Activated CD8-positive, alpha-beta memory T cell treated with anti-CD3 and anti-CD28 coated beads, Interleukin-2, amount 10 ng/mL, durations not matched to agents 7 days and 5 days (primary cell): Measurements from ENCODE around the gene SAP30BP. TPM values are rescaled to one million over a fixed set of nuclear protein-coding genes. Genes with fewer than 3 reads are reported as not detected.

ENCODE experiments used
- ATAC-seq: fragments of 150-1000 bp; cut with Tn5 transposase; one replicate; pipeline ENCODE4 v1.10.0; 2021; ENCODE audit warnings: moderate library complexity
- CTCF ChIA-PET: fragments of 350-600 bp; sonication (Branson Sonifier 250); formaldehyde crosslinking; loops from one replicate; lab custom pipeline; 2021; ENCODE audit warnings: antibody characterized with exemption; lab: Charles Lee
- DNase-seq: peaks from one replicate; pipeline ENCODE4 v3.0.0-alpha.2; 2020
- H3K27ac Mint-ChIP-seq: one replicate; pipeline ENCODE4 v1.8.0; 2021; ENCODE audit warnings: mild to moderate bottlenecking, mixed read lengths
- H3K27me3 Mint-ChIP-seq: one replicate; pipeline ENCODE4 v1.8.0; 2021; ENCODE audit warnings: mixed read lengths
- H3K36me3 Mint-ChIP-seq: one replicate; pipeline ENCODE4 v1.8.0; 2021; ENCODE audit warnings: mild to moderate bottlenecking, mixed read lengths
- H3K4me1 Mint-ChIP-seq: one replicate; pipeline ENCODE4 v1.8.0; 2021; ENCODE audit warnings: mixed read lengths
- H3K4me3 Mint-ChIP-seq: one replicate; pipeline ENCODE4 v1.8.0; 2021; ENCODE audit warnings: mild to moderate bottlenecking, moderate library complexity, mixed read lengths
- H3K9me3 Mint-ChIP-seq: one replicate; pipeline ENCODE4 v1.8.0; 2022; ENCODE audit warnings: low read depth, mixed read lengths
- total RNA-seq, 2 experiments: library from RNA; stranded (reverse); gene quantifications; one replicate each; pipeline ENCODE4 v1.2.3, GENCODE V29; 2021

SAP30BP gene
- total RNA-seq, 2 experiments from 2014 or later = 100.0 to 106 TPM

DNA sequence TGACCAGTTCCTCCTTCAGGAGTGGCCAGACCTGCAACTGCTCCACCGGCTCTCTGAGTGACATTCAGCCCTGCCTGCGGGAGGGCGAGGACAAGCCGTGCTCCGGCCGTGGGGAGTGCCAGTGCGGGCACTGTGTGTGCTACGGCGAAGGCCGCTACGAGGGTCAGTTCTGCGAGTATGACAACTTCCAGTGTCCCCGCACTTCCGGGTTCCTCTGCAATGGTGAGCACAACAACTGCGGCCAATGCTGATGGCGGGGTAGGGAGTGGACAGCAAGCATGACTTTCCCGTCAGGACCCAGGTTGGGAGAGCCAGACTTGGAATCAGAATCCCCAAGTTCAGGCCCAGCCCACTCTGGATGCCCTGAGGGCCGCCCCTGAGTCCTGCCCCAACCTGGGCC lies 66.3 kb downstream of the SAP30BP start:
- no peak overlapping the region for H3K27ac Mint-ChIP-seq
- CTCF ChIA-PET = interaction anchor here (4.9 kb wide), 1 partner anchor 16 kb away, joined by 33 read pairs; no protein-coding TSS in a partner anchor
- no peak for ATAC-seq

DNA sequence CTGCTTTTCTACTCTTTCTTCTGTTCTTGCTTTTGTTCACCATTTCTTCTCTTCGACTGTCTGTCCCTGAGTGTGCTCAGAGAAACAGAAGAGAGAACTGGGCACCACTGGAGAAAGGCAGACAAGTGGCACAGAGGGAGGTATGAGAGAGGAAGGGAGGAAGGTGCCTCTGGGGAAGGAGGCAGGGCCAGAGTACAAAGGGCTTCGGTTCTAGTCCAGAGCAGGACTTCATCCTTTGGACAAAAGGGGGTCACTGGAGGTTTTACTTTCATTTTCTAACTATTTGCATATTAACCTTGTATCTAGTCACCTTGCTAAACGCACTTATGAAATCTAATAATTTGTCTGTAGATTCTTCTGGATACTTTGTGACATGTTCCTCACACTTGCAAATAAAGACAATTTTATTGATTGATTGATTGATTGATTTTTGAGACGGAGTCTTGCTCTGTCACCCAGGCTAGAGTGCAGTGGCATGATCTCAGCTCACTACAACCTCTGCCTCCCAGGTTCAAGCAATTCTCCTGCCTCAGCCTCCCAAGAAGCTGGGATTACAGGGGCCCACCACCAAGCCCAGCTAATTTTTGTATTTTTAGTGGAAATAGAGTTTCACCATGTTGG lies 67.6 kb downstream of the SAP30BP start:
- no peaks in the 10 kb centered on the region for H3K9me3 Mint-ChIP-seq
- DNase-seq (no peak), ATAC-seq (no peak)
- no peaks in the 10 kb centered on the region for H3K27me3 Mint-ChIP-seq
- H3K27ac Mint-ChIP-seq = no peak overlapping the region
- H3K4me3 Mint-ChIP-seq = no peak overlapping the region
- peaks cover 14% of the 10 kb centered on the region for H3K4me1 Mint-ChIP-seq
- CTCF ChIA-PET = interaction anchor here (0.6 to 4.9 kb wide), 6 partner anchors 14 to 102 kb away, joined by 3 to 33 read pairs (median 4); no protein-coding TSS in a partner anchor
- H3K36me3 Mint-ChIP-seq = no peaks in the 10 kb centered on the region

More for the DNA sequence above, 66.3 kb downstream of the SAP30BP start:
- Mint-ChIP-seq H3K27me3 (no peaks in the 10 kb centered on the region), H3K4me1 (peaks cover 14% of the 10 kb centered on the region), H3K36me3 (no peaks in the 10 kb centered on the region), H3K4me3 (no peak overlapping the region), H3K9me3 (no peaks in the 10 kb centered on the region)
- DNase-seq = no peak

DNA sequence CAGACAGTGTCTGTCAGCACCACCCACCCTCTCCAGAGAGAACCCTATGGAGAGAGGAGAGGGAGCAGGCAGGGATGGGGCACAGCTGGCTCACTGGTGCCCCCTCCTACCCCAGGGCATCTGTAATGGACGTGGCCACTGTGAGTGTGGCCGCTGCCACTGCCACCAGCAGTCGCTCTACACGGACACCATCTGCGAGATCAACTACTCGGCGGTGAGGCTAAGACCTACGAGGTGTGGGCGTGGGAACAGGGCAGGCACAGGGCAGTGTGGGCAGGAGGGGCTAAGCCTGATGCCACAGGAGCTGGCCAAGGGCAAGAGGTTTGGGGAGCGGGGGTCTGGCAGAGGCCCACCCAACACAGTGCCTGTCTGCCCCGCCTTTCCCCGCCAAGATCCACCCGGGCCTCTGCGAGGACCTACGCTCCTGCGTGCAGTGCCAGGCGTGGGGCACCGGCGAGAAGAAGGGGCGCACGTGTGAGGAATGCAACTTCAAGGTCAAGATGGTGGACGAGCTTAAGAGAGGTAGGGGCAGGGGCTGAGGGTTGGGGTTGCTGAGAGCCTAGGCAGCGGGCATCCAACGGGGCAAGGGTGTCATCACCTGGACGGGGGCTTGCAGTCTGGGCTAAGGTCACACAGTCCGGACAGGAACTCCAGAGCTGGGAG lies 69.2 kb downstream of the SAP30BP start:
- Mint-ChIP-seq H3K9me3 (no peaks in the 10 kb centered on the region), H3K4me1 (peaks cover 14% of the 10 kb centered on the region), H3K4me3 (no peak overlapping the region), H3K36me3 (no peaks in the 10 kb centered on the region), H3K27me3 (no peaks in the 10 kb centered on the region), H3K27ac (no peak overlapping the region)
- ATAC-seq (no peak), DNase-seq (no peak)
- CTCF ChIA-PET = interaction anchor here (3.5 to 4.9 kb wide), 2 partner anchors 13 to 17 kb away, joined by 14 to 33 read pairs; no protein-coding TSS in a partner anchor

DNA sequence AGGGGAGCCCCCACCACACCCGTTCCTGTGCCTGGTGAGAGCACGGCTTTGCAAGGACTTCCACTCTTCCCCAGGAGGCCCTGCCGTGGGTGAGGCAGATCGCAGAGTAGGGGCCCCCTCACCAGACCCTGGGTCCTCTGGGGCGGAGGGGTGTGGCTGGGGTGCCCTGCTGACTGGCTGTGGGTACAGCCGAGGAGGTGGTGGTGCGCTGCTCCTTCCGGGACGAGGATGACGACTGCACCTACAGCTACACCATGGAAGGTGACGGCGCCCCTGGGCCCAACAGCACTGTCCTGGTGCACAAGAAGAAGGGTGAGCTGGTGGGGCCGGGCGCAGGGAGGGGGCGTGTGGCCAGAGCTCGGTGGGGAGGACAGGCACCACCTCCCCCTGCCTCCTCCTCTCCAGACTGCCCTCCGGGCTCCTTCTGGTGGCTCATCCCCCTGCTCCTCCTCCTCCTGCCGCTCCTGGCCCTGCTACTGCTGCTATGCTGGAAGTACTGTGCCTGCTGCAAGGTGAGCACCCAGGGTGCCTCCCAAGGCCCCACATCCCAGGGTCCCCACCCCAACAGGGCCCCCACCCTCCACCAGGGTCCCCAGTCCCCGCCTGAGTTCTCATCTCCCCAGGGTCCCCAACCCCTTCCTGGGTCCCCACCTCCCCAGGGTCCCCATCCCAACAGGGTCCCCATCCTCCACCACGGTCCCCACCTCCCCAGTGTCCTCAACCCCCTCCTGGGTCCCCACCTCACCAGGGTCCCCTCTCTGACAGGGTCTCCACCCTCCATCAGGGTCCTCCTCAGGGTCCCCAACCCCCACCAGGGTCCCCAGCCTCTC lies 70.2 kb downstream of the SAP30BP start:
- Mint-ChIP-seq H3K36me3 (no peaks in the 10 kb centered on the region), H3K27ac (no peak overlapping the region), H3K27me3 (no peaks in the 10 kb centered on the region), H3K4me3 (no peak overlapping the region), H3K4me1 (peaks cover 14% of the 10 kb centered on the region), H3K9me3 (no peaks in the 10 kb centered on the region)
- CTCF ChIA-PET = interaction anchor here (0.9 to 4.9 kb wide), 9 partner anchors 9 to 104 kb away, joined by 3 to 41 read pairs (median 14); partner anchors contain the start of genes GALK1 and SMIM5
- DNase-seq (no peak), ATAC-seq (no peak)

DNA sequence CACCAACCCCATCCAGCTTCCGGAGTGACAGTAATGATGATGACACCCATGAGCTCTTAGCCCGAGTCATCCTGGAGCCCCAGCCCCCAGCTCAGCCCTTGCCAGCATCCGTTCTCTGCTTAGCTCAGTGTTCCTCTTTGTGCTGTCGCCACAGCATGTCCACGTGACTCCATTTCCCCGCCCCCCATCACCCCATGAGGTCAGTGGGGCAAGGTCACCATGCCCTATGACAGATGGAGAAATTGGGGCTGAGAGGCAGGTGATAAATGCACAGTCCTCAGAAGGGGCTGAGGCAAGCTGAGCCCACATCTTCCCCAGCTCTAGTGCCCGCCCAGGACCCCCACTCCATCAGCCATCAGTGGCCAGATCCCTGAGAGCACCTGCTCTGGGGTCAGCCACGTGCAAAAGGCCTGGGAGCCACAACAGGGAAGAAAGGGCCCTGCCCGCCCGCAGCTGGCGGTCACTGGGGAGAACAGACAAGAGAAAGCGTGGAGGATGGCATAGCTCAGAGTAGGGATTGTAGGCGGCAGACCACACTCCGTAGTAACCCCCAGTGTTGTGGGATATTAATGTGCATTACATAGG lies 71.2 kb downstream of the SAP30BP start:
- H3K4me1 Mint-ChIP-seq = peaks cover 14% of the 10 kb centered on the region
- H3K4me3 Mint-ChIP-seq = no peak overlapping the region
- no peaks in the 10 kb centered on the region for H3K27me3 Mint-ChIP-seq
- CTCF ChIA-PET = interaction anchor here (0.8 to 4.1 kb wide), 10 partner anchors 8 to 105 kb away, joined by 3 to 41 read pairs (median 4); partner anchors contain the start of genes GALK1 and SMIM5
- H3K36me3 Mint-ChIP-seq = no peaks in the 10 kb centered on the region
- H3K27ac Mint-ChIP-seq = peak overlapping the region; percentile 72
- peak; percentile 79 for ATAC-seq
- no peaks in the 10 kb centered on the region for H3K9me3 Mint-ChIP-seq
- peak; percentile 82 for DNase-seq

DNA sequence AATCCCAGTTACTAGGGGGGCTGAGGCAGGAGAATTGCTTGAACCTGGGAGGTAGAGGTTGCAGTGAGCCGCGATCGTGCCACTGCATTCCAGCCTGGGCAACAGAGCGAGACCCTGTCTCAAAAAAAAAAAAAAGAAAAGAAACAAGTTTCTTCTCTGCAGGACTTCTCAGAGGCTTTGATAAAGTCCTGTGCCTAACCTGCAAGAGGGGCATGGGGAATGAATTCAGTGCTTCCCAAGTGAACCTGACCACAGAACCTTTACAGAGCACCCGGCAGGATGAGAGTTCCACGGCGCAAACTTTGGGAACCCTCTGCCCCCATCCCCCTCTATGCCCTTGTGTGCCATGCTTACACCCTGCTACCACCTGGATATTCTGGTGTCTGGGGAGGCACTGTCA lies 72.0 kb downstream of the SAP30BP start:
- CTCF ChIA-PET = interaction anchor here (1.4 to 4.1 kb wide), 6 partner anchors 8 to 106 kb away, joined by 3 to 41 read pairs (median 10); partner anchors contain the start of genes GALK1 and SMIM5
- ATAC-seq (no peak), DNase-seq (no peak)
- peaks cover 14% of the 10 kb centered on the region for H3K4me1 Mint-ChIP-seq
- no peak overlapping the region for H3K27ac Mint-ChIP-seq
- H3K36me3 Mint-ChIP-seq = no peaks in the 10 kb centered on the region
- H3K27me3 Mint-ChIP-seq = no peaks in the 10 kb centered on the region
- H3K9me3 Mint-ChIP-seq = no peaks in the 10 kb centered on the region
- H3K4me3 Mint-ChIP-seq = no peak overlapping the region

DNA sequence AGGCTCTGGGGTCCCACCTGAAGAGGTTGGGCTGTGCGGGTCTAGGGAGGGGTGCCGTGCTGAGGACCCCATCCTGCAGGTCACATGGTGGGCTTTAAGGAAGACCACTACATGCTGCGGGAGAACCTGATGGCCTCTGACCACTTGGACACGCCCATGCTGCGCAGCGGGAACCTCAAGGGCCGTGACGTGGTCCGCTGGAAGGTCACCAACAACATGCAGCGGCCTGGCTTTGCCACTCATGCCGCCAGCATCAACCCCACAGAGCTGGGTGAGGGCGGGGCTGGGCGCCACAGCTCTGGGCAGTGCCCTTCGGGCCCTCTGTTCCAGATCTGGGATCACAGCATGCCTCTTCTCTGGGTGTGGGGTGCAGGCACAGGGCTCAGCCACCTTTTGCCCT lies 72.7 kb downstream of the SAP30BP start:
- DNase-seq (no peak), ATAC-seq (no peak)
- no peaks in the 10 kb centered on the region for H3K36me3 Mint-ChIP-seq
- peaks cover 11% of the 10 kb centered on the region for H3K4me1 Mint-ChIP-seq
- H3K27me3 Mint-ChIP-seq = no peaks in the 10 kb centered on the region
- H3K4me3 Mint-ChIP-seq = no peak overlapping the region
- no peaks in the 10 kb centered on the region for H3K9me3 Mint-ChIP-seq
- H3K27ac Mint-ChIP-seq = no peak overlapping the region
- CTCF ChIA-PET = interaction anchor here (2.9 to 4.1 kb wide), 2 partner anchors 9 to 13 kb away, joined by 26 to 41 read pairs; no protein-coding TSS in a partner anchor

DNA sequence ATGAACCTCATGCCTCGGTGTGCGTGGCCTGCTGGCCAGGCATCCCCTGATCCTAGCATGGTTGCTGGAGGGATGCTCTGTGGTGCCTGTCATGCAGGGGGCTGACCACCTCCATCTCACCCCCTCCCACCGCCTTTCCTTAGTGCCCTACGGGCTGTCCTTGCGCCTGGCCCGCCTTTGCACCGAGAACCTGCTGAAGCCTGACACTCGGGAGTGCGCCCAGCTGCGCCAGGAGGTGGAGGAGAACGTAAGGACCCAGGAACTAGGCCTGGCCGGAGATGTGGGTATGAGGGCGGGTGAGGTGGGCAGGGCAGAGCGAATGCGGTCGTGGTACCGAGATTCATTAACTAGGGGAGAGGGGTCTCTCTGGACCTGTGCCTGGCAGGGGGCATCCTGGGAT lies 73.1 kb downstream of the SAP30BP start:
- Mint-ChIP-seq H3K36me3 (no peaks in the 10 kb centered on the region), H3K4me3 (no peak overlapping the region), H3K9me3 (no peaks in the 10 kb centered on the region), H3K27me3 (no peaks in the 10 kb centered on the region), H3K4me1 (peaks cover 10% of the 10 kb centered on the region), H3K27ac (no peak overlapping the region)
- no peak for ATAC-seq
- CTCF ChIA-PET = interaction anchor here (1.2 to 4.1 kb wide), 3 partner anchors 9 to 13 kb away, joined by 3 to 41 read pairs (median 26); no protein-coding TSS in a partner anchor
- no peak for DNase-seq

DNA sequence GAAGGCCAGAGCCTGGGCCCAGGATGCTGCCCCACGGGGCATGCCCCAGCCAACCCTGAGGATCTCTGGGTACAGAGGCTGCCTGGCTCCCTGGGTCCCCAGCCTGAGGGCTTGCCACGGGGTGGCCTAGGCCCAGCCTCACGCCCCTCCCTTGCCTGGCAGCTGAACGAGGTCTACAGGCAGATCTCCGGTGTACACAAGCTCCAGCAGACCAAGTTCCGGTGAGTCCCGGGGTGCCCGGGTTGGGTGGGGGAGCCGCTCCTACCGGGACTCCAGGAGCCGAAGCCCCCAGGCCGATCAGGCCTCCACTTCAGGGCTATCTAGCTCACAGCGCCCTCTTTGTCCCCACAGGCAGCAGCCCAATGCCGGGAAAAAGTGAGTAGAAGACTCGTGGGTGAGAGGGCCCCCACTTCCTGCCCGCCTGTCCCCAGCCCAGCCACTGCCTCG lies 73.5 kb downstream of the SAP30BP start:
- CTCF ChIA-PET = interaction anchor here (1.0 to 4.1 kb wide), 3 partner anchors 8 to 12 kb away, joined by 3 to 26 read pairs (median 5); no protein-coding TSS in a partner anchor
- DNase-seq (no peak), ATAC-seq (no peak)
- Mint-ChIP-seq H3K36me3 (no peaks in the 10 kb centered on the region), H3K4me1 (peaks cover 10% of the 10 kb centered on the region), H3K27ac (no peak overlapping the region), H3K27me3 (no peaks in the 10 kb centered on the region), H3K9me3 (no peaks in the 10 kb centered on the region), H3K4me3 (no peak overlapping the region)

DNA sequence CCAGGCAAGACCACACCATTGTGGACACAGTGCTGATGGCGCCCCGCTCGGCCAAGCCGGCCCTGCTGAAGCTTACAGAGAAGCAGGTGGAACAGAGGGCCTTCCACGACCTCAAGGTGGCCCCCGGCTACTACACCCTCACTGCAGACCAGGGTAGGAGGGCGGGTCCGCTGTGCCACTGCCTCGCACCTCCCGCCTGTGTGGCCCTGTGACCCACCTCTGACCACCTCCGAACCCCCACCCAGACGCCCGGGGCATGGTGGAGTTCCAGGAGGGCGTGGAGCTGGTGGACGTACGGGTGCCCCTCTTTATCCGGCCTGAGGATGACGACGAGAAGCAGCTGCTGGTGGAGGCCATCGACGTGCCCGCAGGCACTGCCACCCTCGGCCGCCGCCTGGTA lies 75.2 kb downstream of the SAP30BP start:
- CTCF ChIA-PET = interaction anchor here (1.1 to 12.8 kb wide), 3 partner anchors 11 to 109 kb away, joined by 4 to 428 read pairs (median 7); partner anchors contain the start of gene SMIM5
- no peaks in the 10 kb centered on the region for H3K9me3 Mint-ChIP-seq
- no peaks in the 10 kb centered on the region for H3K27me3 Mint-ChIP-seq
- no peak overlapping the region for H3K27ac Mint-ChIP-seq
- DNase-seq (no peak), ATAC-seq (no peak)
- H3K4me3 Mint-ChIP-seq = no peak overlapping the region
- peaks cover 10% of the 10 kb centered on the region for H3K4me1 Mint-ChIP-seq
- H3K36me3 Mint-ChIP-seq = no peaks in the 10 kb centered on the region

DNA sequence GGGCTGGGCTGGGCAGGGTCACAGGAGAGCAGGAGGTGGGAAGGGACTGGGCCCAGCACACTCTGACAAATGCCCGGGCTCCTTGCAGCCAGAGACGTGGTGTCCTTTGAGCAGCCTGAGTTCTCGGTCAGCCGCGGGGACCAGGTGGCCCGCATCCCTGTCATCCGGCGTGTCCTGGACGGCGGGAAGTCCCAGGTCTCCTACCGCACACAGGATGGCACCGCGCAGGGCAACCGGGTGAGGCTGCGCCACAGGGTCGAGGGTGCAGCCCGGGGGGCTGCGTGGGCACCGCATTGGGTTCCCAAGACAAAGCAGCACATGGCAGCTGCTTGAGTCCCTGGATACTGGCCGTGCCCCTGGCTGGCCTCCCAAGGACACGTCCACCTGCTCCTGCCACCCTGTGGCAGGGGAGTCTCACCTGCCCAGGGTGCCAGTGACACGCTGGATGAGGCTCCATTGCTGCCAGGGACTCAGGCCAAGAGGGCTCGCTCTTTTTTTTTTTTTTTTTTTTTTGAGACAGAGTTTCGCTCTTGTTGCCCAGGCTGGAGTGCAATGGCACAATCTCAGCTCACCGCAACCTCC lies 76.6 kb downstream of the SAP30BP start:
- CTCF ChIA-PET = interaction anchor here (2.5 to 12.8 kb wide), 3 partner anchors 10 to 112 kb away, joined by 12 to 428 read pairs (median 218); partner anchors contain the start of gene SMIM5
- Mint-ChIP-seq H3K4me1 (peaks cover 3% of the 10 kb centered on the region), H3K27ac (no peak overlapping the region), H3K36me3 (no peaks in the 10 kb centered on the region), H3K27me3 (peaks cover 6% of the 10 kb centered on the region), H3K9me3 (no peaks in the 10 kb centered on the region), H3K4me3 (no peak overlapping the region)
- DNase-seq (no peak), ATAC-seq (no peak)

DNA sequence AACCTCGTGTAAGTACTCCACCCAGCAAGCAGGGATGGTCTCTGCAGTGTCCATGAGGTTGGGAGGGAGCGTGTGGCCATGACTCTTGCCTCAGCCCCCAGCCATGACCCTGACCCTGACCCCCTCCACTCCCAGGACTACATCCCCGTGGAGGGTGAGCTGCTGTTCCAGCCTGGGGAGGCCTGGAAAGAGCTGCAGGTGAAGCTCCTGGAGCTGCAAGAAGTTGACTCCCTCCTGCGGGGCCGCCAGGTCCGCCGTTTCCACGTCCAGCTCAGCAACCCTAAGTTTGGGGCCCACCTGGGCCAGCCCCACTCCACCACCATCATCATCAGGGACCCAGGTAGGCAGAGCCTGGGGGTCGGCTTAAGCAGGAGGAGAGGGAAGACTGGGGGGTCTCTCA lies 81.6 kb downstream of the SAP30BP start:
- DNase-seq (no peak), ATAC-seq (no peak)
- Mint-ChIP-seq H3K27ac (no peak overlapping the region), H3K4me1 (peaks cover 13% of the 10 kb centered on the region), H3K36me3 (no peaks in the 10 kb centered on the region), H3K4me3 (no peak overlapping the region), H3K27me3 (peaks cover 6% of the 10 kb centered on the region), H3K9me3 (no peaks in the 10 kb centered on the region)
- CTCF ChIA-PET = interaction anchor here (1.0 to 12.8 kb wide), 29 partner anchors 10 to 326 kb away, joined by 3 to 428 read pairs (median 8); partner anchors contain the start of genes GALK1, ITGB4, RECQL5 and SAP30BP
